DOHH2 (cell line): ENCODE results near the gene ZDHHC9.

Source experiments
- H3F3A ChIP-seq: fragments of 200-600 bp; sonication (generic), shearing (Covaris generic); 2 replicates; pipeline ENCODE4 v1.6.0; 2016; ENCODE audit warnings: antibody characterized with exemption, mild to moderate bottlenecking; ENCODE audit not compliant: control insufficient read depth, insufficient read depth
- H3K27ac ChIP-seq: fragments of 200-600 bp; sonication (generic); 2 replicates; pipeline ENCODE4 v1.5.1; 2014; ENCODE audit warnings: low read depth, mild to moderate bottlenecking, low read length, moderate library complexity
- H3K27me3 ChIP-seq: fragments of 200-600 bp; sonication (generic); 2 replicates; pipeline ENCODE4 v1.6.1; 2014; ENCODE audit warnings: mild to moderate bottlenecking, low read length, mixed read lengths; ENCODE audit not compliant: control insufficient read depth
- H3K36me3 ChIP-seq: fragments of 200-600 bp; sonication (generic); 2 replicates; pipeline ENCODE4 v1.6.1; 2014; ENCODE audit warnings: mild to moderate bottlenecking, low read length, moderate library complexity, mixed read lengths; ENCODE audit not compliant: control insufficient read depth
- H3K4me1 ChIP-seq: fragments of 200-600 bp; sonication (generic); 2 replicates; pipeline ENCODE4 v1.6.1; 2014; ENCODE audit warnings: mild to moderate bottlenecking, low read length, mixed read lengths; ENCODE audit not compliant: control insufficient read depth
- H3K4me2 ChIP-seq: fragments of 200-600 bp; sonication (generic); 2 replicates; pipeline ENCODE4 v1.6.0; 2014; ENCODE audit warnings: mild to moderate bottlenecking, low read length, moderate library complexity
- H3K4me3 ChIP-seq: fragments of 200-600 bp; sonication (generic); 2 replicates; pipeline ENCODE4 v1.5.1; 2014; ENCODE audit warnings: mild to moderate bottlenecking, low read length, mixed read lengths
- H3K79me2 ChIP-seq: fragments of 200-600 bp; sonication (generic); 2 replicates; pipeline ENCODE4 v1.6.1; 2014; ENCODE audit warnings: mild to moderate bottlenecking, low read length, mixed read lengths; ENCODE audit not compliant: control insufficient read depth
- H3K9me2 ChIP-seq: fragments of 200-600 bp; sonication (generic); replicated peaks from 2 replicates; pipeline ENCODE4 v1.6.1; 2014; ENCODE audit warnings: mild to moderate bottlenecking, low read length, mixed read lengths; ENCODE audit not compliant: control insufficient read depth
- H3K9me3 ChIP-seq: fragments of 200-600 bp; sonication (generic); 2 replicates; pipeline ENCODE4 v1.6.1; 2014; ENCODE audit warnings: antibody characterized with exemption, low read length, mixed read lengths; ENCODE audit not compliant: control insufficient read depth, insufficient read depth
- H4K20me1 ChIP-seq: fragments of 200-600 bp; sonication (generic); 2 replicates; pipeline ENCODE4 v1.6.0; 2014; ENCODE audit warnings: low read depth, mild to moderate bottlenecking, antibody characterized with exemption, low read length, moderate library complexity; ENCODE audit not compliant: control insufficient read depth, insufficient read depth
- CTCF ChIP-seq: fragments of 200-600 bp; sonication (generic); IDR thresholded peaks from one replicate; pipeline ENCODE4 v1.5.1; 2014; ENCODE audit warnings: antibody characterized with exemption, mild to moderate bottlenecking, low read depth, low read length; ENCODE audit not compliant: poor library complexity, severe bottlenecking
- EZH2phosphoT487 ChIP-seq: fragments of 200-600 bp; sonication (generic); IDR thresholded peaks from 2 replicates; pipeline ENCODE4 v1.6.1; 2017; ENCODE audit warnings: borderline replicate concordance, mild to moderate bottlenecking, antibody characterized with exemption, low read length, moderate library complexity, mixed read lengths

The ZDHHC9 gene

GRCh38 chrX:129798888-129799287, 44.8 kb downstream of the ZDHHC9 start:
- TF ChIP-seq EZH2phosphoT487 (no peak), CTCF (no peak)
- no peaks in the 10 kb centered on the region for H3K27me3 ChIP-seq
- no peak overlapping the region for H3K27ac ChIP-seq
- H3K79me2 ChIP-seq: no peaks in the 10 kb centered on the region
- no peaks in the 10 kb centered on the region for H4K20me1 ChIP-seq
- H3K9me3 ChIP-seq: no peaks in the 10 kb centered on the region
- peaks cover 18% of the 10 kb centered on the region for H3F3A ChIP-seq
- no peak overlapping the region for H3K4me3 ChIP-seq
- H3K4me2 ChIP-seq: no peak overlapping the region
- H3K36me3 ChIP-seq: peaks cover 38% of the 10 kb centered on the region
- H3K4me1 ChIP-seq: no peaks in the 10 kb centered on the region
- H3K9me2 ChIP-seq: no peaks in the 10 kb centered on the region

GRCh38 chrX:129798456-129798855, 45.2 kb downstream of the ZDHHC9 start:
- Histone ChIP-seq H3K27me3 (no peaks in the 10 kb centered on the region), H3K9me2 (no peaks in the 10 kb centered on the region), H4K20me1 (no peaks in the 10 kb centered on the region), H3K4me2 (no peak overlapping the region), H3K36me3 (peaks cover 42% of the 10 kb centered on the region), H3K27ac (no peak overlapping the region), H3K4me3 (no peak overlapping the region), H3K4me1 (no peaks in the 10 kb centered on the region), H3F3A (peaks cover 18% of the 10 kb centered on the region), H3K9me3 (no peaks in the 10 kb centered on the region), H3K79me2 (no peaks in the 10 kb centered on the region)
- TF ChIP-seq EZH2phosphoT487: no peak
- no peak for TF ChIP-seq CTCF

GRCh38 chrX:129797251-129797906, 46.3 kb downstream of the ZDHHC9 start:
- no peaks in the 10 kb centered on the region for H3K27me3 ChIP-seq
- no peak overlapping the region for H3K4me3 ChIP-seq
- TF ChIP-seq EZH2phosphoT487: no peak
- no peak for TF ChIP-seq CTCF
- H3K9me3 ChIP-seq: no peaks in the 10 kb centered on the region
- H4K20me1 ChIP-seq: no peaks in the 10 kb centered on the region
- no peaks in the 10 kb centered on the region for H3K79me2 ChIP-seq
- H3K4me2 ChIP-seq: no peak overlapping the region
- no peaks in the 10 kb centered on the region for H3K4me1 ChIP-seq
- no peak overlapping the region for H3K27ac ChIP-seq
- H3K9me2 ChIP-seq: no peaks in the 10 kb centered on the region
- H3K36me3 ChIP-seq: peaks cover 53% of the 10 kb centered on the region
- H3F3A ChIP-seq: peaks cover 18% of the 10 kb centered on the region
